GM18868 (cell line): ENCODE measurements around the gene ZNF438.
"Not testable (repeated sequence)": the region's sequence is repeated elsewhere in the genome, so short reads cannot be mapped to it uniquely, and the experiment has no call there.

Experiments used
- ATAC-seq: cut with Tn5 transposase; IDR thresholded peaks from one replicate; pipeline ENCODE4 v1.9.1; 2021; ENCODE audit warnings: mild to moderate bottlenecking, moderate library complexity; ENCODE audit not compliant: unreplicated experiment

The ZNF438 gene

GRCh38 chr10:30990351-30990750, 41.3 kb downstream of the ZNF438 start:
- no peak for ATAC-seq

- ATAC-seq: no peak
Measured at GRCh38 chr10:30988831-30989435, 42.7 kb downstream of the ZNF438 start.

DNA sequence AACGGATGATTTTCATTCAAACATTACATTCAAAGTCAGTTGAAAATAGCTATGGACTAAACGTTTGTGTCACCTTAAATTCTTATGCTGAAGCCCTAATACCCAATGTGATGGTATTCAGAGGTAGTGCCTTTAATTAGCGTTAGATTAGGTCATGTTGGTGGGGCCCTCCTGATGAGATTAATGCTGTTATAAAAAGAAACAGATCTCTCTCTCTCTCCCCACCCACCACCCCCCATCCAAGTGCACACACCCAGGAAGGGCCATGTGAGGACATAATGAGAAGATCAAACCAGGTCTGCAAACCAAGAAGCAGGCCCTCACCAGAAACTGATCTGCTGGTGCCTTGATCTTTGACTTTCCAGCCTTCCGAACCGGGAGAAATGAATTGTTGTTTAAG, 44.2 kb downstream of the ZNF438 start:
- no peak for ATAC-seq

DNA sequence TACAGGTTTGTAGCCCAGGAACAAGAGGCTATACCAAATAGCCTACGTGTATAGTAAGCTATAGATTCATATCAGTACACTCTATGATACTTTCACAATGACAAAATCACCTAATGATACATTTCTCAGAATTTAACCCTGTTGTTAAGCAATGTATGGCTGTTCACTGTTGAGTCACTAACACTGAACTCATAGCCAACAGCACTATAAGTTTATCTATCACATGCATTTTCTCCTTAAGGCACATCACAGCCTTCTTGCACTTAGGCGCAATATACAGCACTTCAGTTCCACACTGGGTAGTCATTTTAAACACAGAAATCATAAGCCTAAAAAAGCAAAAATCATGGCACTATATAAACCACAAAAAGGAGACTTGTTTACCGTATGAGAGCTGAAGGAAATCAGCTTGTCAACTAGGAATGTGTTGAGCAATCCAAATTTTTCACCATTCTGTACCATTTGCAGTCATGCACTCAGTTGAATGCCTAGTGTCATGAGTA, 45.6 kb downstream of the ZNF438 start:
- ATAC-seq: no peak

GRCh38 chr10:30985512-30985911, 46.2 kb downstream of the ZNF438 start:
- no peak for ATAC-seq

DNA sequence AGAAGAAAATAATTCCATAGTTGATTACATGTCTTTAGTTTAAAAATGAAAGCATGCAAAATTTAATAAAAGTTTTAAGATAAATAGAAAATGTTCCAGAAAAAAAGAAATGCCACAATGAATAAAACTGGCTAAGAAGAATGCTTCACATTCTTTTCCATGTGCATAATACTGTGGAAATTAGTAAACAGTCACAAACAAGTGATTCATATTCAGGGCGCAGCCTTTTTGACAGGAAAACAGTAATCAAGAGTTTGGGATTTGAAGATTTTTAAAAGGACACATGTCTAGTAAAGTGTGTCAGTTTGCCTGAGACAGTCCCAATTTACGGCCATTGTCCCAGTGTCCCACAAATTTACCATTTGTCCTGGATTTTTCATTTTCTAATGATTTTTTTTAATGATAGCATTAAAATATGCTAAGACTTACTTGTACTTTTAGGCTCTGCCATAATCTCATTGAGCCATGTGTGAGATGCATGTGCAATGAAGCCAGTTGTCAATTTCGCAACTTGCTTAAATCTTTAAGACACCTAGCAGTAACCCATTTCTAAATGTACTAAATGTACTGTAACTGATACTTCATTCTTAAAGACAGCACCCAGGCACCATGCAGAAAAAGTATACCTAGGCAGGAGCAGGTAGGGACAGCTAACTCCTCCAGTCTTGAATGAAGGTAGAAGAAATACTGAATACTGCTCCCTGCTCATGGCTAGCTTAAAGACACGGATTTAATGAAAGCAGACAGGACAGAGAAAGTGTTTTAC, 46.9 kb downstream of the ZNF438 start:
- ATAC-seq: no peak

DNA sequence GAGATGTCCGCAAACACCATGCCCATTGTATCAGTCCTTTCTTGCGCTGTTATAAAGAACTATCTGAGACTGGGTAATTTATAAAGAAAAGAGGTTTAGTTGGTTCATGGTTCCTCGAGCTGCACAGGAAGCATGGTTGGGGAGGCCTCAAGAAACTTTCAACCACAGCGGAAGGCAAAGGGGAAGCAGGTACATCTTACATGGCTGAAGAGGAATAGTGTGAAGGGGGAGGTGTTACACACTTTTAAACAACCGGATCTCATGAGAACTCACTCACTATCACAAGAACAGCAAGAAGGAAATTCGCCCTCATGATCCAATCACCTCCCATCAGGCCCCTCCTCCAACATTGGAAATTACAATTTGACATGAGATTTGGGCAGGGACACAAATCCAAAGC, 48.5 kb downstream of the ZNF438 start:
- not testable (repeated sequence) for ATAC-seq

DNA sequence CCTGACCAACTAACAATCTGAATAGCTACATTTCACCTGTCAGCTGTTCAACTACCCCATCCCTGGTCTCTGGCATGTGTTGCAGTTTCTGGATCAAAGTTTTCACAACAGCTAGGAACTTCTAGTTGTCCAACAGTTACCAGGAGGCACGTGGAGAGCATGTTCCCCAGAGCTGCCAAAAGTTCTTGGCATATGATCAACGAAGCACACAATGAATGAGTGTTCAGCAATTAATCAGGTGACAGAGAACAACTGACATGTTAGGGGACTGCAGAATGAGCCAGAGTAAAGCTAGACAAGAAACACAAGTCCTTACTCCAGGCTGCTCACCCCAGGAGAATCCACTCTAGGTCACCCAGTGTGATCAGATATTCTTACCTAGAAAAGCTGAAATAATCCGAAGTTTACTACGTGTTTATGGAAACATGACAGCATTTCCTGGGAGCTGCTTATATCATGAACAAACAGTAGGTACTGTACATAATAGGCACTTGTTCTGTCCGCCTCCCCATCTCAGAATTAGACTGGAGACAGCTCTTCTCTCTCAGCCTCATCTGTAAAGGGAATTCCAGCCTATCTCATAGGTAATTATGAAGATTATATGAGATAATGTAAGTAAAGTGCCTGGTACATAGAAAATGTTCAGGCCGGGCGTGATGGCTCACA, 50.6 kb downstream of the ZNF438 start:
- ATAC-seq: no peak

- no peak for ATAC-seq
Measured at GRCh38 chr10:30979956-30980355, 51.7 kb downstream of the ZNF438 start.

- ATAC-seq: no peak
Measured at GRCh38 chr10:30978843-30979242, 52.8 kb downstream of the ZNF438 start.

DNA sequence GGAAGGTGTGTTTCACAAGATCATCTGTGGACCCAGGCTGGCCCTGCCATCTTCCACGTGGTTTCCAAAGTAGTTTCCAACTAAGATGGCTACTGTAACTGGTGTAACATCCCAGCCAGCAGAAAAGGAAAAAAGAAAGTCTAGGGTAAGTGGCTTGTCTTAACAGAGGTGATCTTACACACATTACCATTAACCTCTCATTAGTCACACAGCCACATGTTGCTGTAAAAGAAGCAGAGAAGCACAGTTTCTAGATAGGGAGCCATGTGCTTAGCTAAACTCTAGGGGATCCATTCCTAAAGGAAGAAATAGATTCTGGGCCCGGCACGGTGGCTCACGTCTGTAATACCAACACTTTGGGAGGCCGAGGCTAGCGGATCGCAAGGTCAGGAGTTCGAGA, 54.3 kb downstream of the ZNF438 start:
- no peak for ATAC-seq

GRCh38 chr10:30974773-30975415, 56.8 kb downstream of the ZNF438 start:
- no peak for ATAC-seq

- no peak for ATAC-seq
Measured at GRCh38 chr10:30974355-30974754, 57.3 kb downstream of the ZNF438 start.

DNA sequence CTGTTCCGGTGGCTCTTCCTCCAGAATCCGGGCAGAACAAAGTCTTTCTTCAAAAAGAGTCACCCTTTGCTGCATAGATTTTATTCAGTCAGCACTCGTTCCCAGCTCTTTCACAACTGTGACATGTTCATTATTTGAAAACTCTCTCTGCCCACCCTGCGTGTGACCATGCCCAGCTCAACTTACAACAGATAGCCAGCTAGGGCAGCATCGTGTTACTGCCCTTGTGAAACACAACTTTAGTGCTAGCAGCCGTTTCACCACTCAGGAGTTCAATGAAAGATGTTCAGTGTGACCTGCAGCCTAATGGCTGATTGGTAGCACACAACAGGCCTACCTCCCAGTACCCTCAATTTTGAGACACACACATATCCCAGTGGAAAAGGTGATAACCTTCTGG, 57.9 kb downstream of the ZNF438 start:
- ATAC-seq: no peak

DNA sequence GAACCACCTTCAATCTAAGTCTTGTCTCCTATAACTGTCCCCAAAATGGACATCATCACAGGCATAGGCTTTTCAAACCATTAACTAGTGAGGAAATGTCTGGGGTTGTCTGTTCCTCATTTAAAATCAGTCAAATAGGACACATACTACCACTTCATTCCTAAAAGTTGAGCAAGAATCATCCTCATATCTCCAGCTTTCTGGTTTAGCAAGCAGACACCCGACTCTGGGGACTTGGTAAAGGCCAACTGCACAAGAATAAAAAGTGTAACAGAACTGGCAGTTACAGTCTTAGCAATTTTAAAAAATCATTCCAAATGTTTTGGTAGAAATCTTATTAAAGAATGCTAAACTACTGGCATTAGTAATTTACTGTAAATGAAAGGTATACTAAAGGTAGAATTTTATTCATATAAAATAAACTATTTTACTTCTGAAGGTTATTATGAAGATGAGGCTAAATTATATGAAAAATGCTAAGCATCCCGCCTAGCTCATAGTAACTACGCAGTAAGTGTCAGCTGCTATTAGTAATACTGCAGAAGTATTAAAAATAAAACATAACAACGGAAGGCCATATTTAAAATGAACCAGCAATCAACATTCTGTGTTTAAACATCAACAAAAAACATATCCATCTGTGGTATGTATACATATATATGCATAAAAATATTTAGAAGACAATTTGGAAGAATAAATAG, 60.8 kb downstream of the ZNF438 start:
- ATAC-seq: no peak

- no peak for ATAC-seq
Measured at GRCh38 chr10:30968711-30969110, 63.0 kb downstream of the ZNF438 start.

DNA sequence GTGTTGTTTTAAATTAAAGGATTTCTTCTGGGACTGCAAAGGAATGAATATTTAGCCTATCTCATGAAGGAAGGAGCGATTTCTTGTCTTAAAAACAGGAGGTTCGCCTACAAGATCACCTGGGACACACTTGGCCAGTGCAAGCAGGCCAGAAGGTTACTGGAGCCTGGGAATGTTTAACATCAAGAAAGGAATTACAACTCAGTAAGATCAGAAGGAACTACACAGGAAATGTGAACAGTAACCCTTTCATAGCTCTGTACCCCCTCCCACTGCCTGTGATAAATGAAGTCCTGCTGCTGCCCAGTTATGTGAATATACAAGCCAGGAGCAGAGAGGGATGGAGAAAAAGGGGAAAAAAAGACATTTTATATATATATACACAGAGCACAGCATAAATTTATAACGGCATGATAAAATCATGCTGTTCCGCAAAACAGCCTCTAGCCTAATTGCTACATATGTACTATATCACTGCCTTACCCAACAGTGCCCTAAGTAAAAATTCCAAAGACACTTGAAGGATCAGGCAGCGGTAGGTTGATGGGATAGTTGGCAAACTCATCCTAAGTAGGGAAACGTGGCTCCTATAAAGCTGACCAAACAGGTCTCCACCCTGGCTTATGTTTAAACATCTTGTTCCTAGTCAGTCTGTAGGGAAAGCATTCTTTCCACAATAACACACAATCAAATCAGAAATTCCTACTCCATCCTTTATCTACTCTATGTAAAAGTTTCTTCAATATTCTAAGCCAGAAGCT, 63.8 kb downstream of the ZNF438 start:
- no peak for ATAC-seq

DNA sequence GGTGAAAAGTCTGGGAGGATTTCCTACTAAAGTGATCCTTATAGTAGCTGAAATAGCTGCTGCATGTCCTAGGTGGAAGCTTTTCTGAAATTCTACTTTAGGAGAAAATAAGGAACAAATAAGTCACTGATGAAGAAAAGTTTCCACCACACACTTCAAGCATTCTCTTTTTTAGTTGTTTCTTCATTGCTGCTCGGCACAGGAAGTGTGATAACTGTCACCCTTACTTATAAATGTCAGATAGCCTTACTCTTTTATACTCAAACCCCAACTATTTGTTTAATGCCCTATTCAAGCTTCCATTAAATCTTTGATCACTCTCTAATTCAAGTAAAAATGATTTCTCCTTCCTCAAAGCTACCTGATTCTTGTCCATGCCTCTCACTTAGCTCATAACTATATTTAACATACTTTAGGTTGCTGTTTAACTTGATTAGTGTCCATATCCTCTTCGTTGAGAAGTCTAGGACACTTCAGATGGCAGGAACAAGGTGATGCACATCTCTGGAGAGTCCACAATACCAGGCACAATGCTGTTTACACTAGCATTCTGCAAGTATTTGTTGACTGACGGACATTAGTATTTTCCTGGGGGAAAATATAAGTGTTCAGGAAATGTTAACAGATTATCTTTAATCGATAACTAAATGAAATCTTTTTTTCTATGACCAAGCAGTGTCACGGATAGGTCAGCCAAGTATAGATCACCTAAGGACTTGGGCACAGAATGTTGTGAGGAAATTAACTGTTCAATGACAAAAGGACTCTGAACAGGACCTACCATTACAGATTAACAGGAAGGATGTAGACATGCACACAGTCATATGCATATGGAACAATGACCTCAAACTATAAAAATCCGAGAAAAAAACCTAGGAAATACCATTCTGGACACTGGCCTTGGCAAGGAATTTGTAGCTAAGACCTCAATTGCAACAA, 67.4 kb downstream of the ZNF438 start:
- ATAC-seq: no peak

DNA sequence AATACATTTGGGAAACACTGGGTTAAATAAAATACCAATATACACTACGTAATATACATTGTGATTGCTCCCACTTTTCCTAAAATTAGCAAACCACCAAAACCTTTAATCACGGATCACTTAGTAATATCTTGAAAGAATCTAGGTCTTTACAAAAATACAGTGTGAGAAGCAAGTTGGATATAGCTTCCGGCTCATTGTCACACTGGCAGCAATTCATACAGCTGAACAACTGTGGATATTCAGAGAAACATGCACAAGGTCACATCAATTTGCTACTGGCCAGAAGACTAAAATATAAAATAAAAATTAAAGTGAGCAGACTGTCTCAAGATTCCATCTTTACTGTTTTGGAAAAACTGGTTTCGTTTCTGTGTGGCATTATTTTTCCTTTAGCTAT, 69.1 kb downstream of the ZNF438 start:
- ATAC-seq: no peak
